ENCODE measurements around the gene MARS1. TPM values are rescaled to one million over a fixed set of nuclear protein-coding genes. Genes with fewer than 3 reads are reported as not detected.

Gene MARS1
- total RNA-seq, 1 experiment from 2014 or later, result 209 TPM

GRCh38 chr12:57475271-57476161 lies 12.4 kb upstream of the MARS1 start:
- Histone ChIP-seq H3K4me2 (ENCODE audit: low read length) (peak overlapping the region; percentile 22; the same call in 1 of the 2 replicates), H2AFZ (ENCODE audit: low read length) (peak overlapping the region; percentile 46; the same call in 1 of the 2 replicates)
- no peak for DNase-seq

GRCh38 chr12:57476162-57476992 lies 11.5 kb upstream of the MARS1 start:
- no peak overlapping the region for H3K4me3 ChIP-seq (ENCODE audit: low read length)
- ChIA-PET POLR2A (ENCODE audit: unreplicated experiment) (no interaction called here), CTCF (no interaction called here)
- no peaks in the 10 kb centered on the region for H3K9me2 ChIP-seq (replicated peaks; ENCODE audit: low read length)
- ATAC-seq (no peak), DNase-seq (no peak)
- no peaks in the 10 kb centered on the region for H3K36me3 ChIP-seq (ENCODE audit: low read depth, low read length)
- BruUV-seq (replicated peaks), result no TSS peak
- no peaks in the 10 kb centered on the region for H3K9me3 ChIP-seq (ENCODE audit: low read length)
- peak overlapping the region; percentile 22; the same call in 1 of the 2 replicates for H3K4me2 ChIP-seq (ENCODE audit: low read length)
- H3K27ac ChIP-seq (ENCODE audit: low read length), result no peak overlapping the region
- H3K4me1 ChIP-seq (ENCODE audit: insufficient read depth, low read length), result no peaks in the 10 kb centered on the region
- TF ChIP-seq EZH2phosphoT487 (IDR thresholded peaks at IDR 0.05; ENCODE audit: borderline replicate concordance, low read length), result no peak
- TF ChIP-seq CTCF (conservative IDR thresholded peaks at IDR 0.05; ENCODE audit: low read depth, low read length), result 0 out of 2 replicates have a peak, but pooled peaks have one; percentile 16
- H3K9ac ChIP-seq (ENCODE audit: low read length), result no peak overlapping the region
- H2AFZ ChIP-seq (ENCODE audit: low read length), result no peak overlapping the region
- no peaks in the 10 kb centered on the region for H4K20me1 ChIP-seq (ENCODE audit: low read length)
- H3K27me3 ChIP-seq (ENCODE audit: low read length), result peaks cover 55% of the 10 kb centered on the region
- no peaks in the 10 kb centered on the region for H3K79me2 ChIP-seq (ENCODE audit: low read length)
- no peaks in the 10 kb centered on the region for H3F3A ChIP-seq (ENCODE audit: low read length, unreplicated experiment)
- intact Hi-C loops (cut with micrococcal nuclease), result no loop called here

More at GRCh38 chr12:57475271-57476161, 12.4 kb upstream of the MARS1 start:
- CTCF ChIA-PET, result interaction anchor here (0.8 kb wide), 1 partner anchor 233 kb away, joined by 4 read pairs; no protein-coding TSS in a partner anchor
- H3K27ac ChIP-seq (ENCODE audit: low read length), result no peak overlapping the region
- H3F3A ChIP-seq (ENCODE audit: low read length, unreplicated experiment), result no peaks in the 10 kb centered on the region
- BruUV-seq (replicated peaks), result no TSS peak
- peaks cover 57% of the 10 kb centered on the region for H3K27me3 ChIP-seq (ENCODE audit: low read length)
- POLR2A ChIA-PET (ENCODE audit: unreplicated experiment), result interaction anchor here (0.6 to 0.7 kb wide), 2 partner anchors 12 to 23 kb away, joined by 3 read pairs; no protein-coding TSS in a partner anchor
- no peaks in the 10 kb centered on the region for H4K20me1 ChIP-seq (ENCODE audit: low read length)
- no peaks in the 10 kb centered on the region for H3K9me3 ChIP-seq (ENCODE audit: low read length)
- H3K79me2 ChIP-seq (ENCODE audit: low read length), result no peaks in the 10 kb centered on the region
- no peaks in the 10 kb centered on the region for H3K4me1 ChIP-seq (ENCODE audit: insufficient read depth, low read length)
- no peaks in the 10 kb centered on the region for H3K9me2 ChIP-seq (replicated peaks; ENCODE audit: low read length)
- intact Hi-C loops (cut with micrococcal nuclease), result no loop called here
- H3K36me3 ChIP-seq (ENCODE audit: low read depth, low read length), result no peaks in the 10 kb centered on the region
- H3K9ac ChIP-seq (ENCODE audit: low read length), result no peak overlapping the region
- TF ChIP-seq CTCF (conservative IDR thresholded peaks at IDR 0.05; ENCODE audit: low read depth, low read length) (no peak), EZH2 (IDR thresholded peaks at IDR 0.05; ENCODE audit: low read length, unreplicated experiment) (no peak), EZH2phosphoT487 (IDR thresholded peaks at IDR 0.05; ENCODE audit: borderline replicate concordance, low read length) (no peak)
- peak; percentile 28 for ATAC-seq
- H3K4me3 ChIP-seq (ENCODE audit: low read length), result no peak overlapping the region
